ENCODE data around the gene TSPOAP1.

GRCh38 chr17:58278661-58279015 is 50.0 kb downstream of the TSPOAP1 start:
- no peak for TF ChIP-seq POLR2AphosphoS5 (IDR thresholded peaks at IDR 0.05; ENCODE audit: low read depth, low read length)
- TF ChIP-seq POLR2A (IDR thresholded peaks at IDR 0.05; ENCODE audit: low read depth, low read length): no peak
- TF ChIP-seq TAF1 (IDR thresholded peaks at IDR 0.05; ENCODE audit: borderline replicate concordance, low read depth, low read length): no peak

Measured in GM12892 (cell line).